ENCODE measurements around the gene CSRP2.

The CSRP2 gene

DNA sequence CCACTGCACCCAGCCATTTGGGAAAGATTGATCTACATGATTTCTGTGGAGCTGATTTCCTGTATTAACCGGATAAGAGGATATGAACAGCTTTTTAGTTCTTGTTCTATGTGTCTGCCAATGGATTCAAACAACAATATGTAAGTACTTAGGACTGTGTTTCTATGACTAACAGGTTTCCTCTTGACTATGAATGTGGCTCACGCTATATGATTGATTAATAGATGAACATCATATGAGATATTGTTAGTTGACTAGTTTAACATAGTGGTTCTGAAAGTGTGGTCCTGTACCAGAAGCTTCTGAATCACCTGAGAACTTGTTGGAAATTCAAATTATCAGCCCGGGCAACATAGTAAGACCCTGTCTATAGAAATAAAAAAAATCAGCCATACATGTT lies 12.8 kb upstream of the CSRP2 start:
- DNase-seq: no peak
- Histone ChIP-seq H3K36me3 (no peaks in the 10 kb centered on the region), H3K27ac (no peak overlapping the region), H3K9me3 (peaks cover 0 to 5% (median 0%) of the 10 kb centered on the region in 3 donors), H3K4me3 (no peak overlapping the region), H3K4me1 (no peaks in the 10 kb centered on the region), H3K27me3 (no peaks in the 10 kb centered on the region)
- TF ChIP-seq, protein P1, sequence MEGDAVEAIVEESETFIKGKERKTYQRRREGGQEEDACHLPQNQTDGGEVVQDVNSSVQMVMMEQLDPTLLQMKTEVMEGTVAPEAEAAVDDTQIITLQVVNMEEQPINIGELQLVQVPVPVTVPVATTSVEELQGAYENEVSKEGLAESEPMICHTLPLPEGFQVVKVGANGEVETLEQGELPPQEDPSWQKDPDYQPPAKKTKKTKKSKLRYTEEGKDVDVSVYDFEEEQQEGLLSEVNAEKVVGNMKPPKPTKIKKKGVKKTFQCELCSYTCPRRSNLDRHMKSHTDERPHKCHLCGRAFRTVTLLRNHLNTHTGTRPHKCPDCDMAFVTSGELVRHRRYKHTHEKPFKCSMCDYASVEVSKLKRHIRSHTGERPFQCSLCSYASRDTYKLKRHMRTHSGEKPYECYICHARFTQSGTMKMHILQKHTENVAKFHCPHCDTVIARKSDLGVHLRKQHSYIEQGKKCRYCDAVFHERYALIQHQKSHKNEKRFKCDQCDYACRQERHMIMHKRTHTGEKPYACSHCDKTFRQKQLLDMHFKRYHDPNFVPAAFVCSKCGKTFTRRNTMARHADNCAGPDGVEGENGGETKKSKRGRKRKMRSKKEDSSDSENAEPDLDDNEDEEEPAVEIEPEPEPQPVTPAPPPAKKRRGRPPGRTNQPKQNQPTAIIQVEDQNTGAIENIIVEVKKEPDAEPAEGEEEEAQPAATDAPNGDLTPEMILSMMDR (IDR thresholded peaks at IDR 0.05): no peak
- intact Hi-C loops (cut with DNase I; ENCODE audit: low total_unique reads): no loop called here

DNA sequence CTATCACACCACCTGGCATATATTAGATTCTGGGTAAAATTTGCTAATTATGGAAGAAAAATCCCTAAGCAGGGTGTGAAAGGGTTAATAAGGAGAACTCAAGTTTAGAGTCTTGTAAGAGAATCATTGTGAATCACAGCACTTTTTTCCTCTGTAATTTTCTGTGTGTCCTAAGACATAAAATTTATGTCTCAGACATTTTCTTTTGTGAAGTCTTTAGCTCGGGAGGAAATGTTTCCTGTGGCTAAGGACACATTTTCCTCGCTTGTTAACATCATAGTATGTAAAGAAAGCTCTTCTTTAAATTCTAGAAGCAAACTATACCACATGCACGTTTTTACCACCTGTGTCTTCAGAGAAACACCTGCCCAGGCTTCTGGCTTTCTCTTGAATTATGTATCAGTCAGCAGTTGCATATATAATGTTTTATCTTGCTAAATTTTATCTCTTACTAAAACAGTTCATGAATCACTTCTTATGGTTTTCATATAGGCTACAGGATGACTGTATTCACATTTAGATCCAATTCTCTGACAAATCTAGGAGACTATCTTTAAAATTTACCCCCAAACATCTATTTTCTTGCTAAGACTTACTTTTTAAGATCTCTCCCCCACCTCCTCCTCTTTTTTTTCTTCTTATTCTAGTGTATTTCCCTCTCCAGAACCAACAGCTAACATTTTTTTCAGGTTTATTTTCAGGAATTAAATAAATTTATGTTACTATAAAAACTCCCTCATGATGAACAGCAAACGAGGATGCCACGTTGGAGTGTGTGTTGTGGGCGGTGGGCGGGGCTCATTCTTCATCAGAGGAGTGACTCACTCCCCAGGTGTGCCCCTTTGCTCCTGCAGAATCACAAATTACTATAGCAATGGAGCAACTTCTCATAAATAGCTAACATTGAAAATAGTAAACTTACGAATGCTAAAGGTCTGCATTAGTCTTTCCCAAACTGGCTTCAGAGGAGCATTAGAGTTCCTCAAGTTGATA lies 11.6 kb upstream of the CSRP2 start:
- TF ChIP-seq, protein P1 (IDR thresholded peaks at IDR 0.05): no peak
- H3K9me3 ChIP-seq: peaks cover 0 to 5% (median 0%) of the 10 kb centered on the region in 3 donors
- H3K4me1 ChIP-seq: no peaks in the 10 kb centered on the region
- H3K36me3 ChIP-seq: no peaks in the 10 kb centered on the region
- no peaks in the 10 kb centered on the region for H3K27me3 ChIP-seq
- no peak overlapping the region for H3K4me3 ChIP-seq
- no peak for DNase-seq
- intact Hi-C loops (cut with DNase I; ENCODE audit: low total_unique reads): no loop called here
- H3K27ac ChIP-seq: no peak overlapping the region

DNA sequence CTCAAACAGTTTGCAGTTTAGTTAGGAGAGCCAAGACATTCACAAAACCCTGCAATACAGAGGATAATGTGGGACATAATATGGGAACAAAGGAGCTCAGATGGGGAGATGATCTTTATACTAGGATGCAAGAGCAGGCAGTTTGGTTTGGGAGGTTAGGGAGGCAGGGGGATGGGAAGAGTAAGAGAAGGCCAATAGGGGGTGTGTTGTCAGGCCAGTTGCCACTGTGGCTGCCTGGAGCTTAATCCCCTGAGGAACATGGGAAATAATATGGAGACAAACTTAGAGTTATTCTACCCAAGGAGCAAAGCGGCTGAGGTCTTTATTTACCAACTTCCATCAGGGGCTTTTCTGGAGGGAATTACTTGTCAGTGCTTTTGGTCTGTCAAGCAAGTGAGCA lies 10.0 kb upstream of the CSRP2 start:
- Histone ChIP-seq H3K4me1 (no peaks in the 10 kb centered on the region), H3K27ac (no peak overlapping the region), H3K36me3 (no peaks in the 10 kb centered on the region), H3K4me3 (no peak overlapping the region), H3K9me3 (peaks cover 0 to 4% (median 0%) of the 10 kb centered on the region in 3 donors), H3K27me3 (no peaks in the 10 kb centered on the region)
- intact Hi-C loops (cut with DNase I; ENCODE audit: low total_unique reads): no loop called here
- TF ChIP-seq, protein P1 (IDR thresholded peaks at IDR 0.05): no peak
- DNase-seq: no peak

DNA sequence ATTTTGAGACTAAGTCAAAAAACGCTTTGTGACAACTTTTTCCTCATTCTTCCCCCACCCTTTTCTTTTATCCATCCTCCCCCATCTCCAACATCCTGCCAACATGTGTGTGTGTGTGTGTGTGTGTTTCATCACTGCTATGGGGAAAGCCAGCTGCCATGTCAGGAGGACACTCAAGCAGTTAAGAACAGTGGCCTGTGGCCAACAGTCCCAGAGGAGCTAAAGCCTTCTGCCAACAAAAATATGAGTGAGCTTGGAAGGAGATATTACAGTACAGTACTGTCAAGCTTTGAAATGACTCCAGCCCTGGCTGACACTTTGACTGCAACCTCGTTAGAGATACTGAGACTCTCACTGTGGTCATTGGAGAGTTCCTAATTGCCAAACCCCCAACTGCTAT lies 5.0 kb upstream of the CSRP2 start:
- no peaks in the 10 kb centered on the region for H3K27me3 ChIP-seq
- no peaks in the 10 kb centered on the region for H3K36me3 ChIP-seq
- TF ChIP-seq, protein P1 (IDR thresholded peaks at IDR 0.05): no peak
- no peak overlapping the region for H3K27ac ChIP-seq
- H3K9me3 ChIP-seq: peaks cover 0 to 5% (median 0%) of the 10 kb centered on the region in 3 donors
- no peak overlapping the region for H3K4me3 ChIP-seq
- intact Hi-C loops (cut with DNase I; ENCODE audit: low total_unique reads): no loop called here
- no peak for DNase-seq
- H3K4me1 ChIP-seq: peaks cover 0 to 21% (median 11%) of the 10 kb centered on the region in 4 donors

DNA sequence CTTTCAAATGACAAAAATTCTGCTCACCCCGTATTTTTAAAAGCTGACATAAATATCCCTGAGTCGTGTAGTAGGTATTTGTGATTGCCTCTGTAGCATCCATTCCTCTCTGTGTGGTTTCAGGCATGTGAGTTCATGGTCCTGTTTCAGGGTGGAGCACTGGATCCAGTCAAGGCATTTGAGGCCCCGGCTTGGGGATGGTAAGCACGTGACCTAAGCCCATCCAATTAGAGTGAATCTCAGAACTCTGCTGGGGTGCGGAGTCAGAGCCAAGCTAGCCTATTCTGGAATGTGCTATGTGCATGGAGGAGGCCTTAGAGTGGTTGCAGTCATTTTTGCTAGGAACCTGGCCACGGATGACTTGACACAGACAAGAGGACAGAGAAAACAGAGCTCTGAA lies 4.3 kb upstream of the CSRP2 start:
- H3K27ac ChIP-seq: no peak overlapping the region
- intact Hi-C loops (cut with DNase I; ENCODE audit: low total_unique reads): no loop called here
- H3K9me3 ChIP-seq: peaks cover 0 to 5% (median 0%) of the 10 kb centered on the region in 3 donors
- H3K4me3 ChIP-seq: no peak overlapping the region
- peaks cover 0 to 21% (median 11%) of the 10 kb centered on the region in 4 donors for H3K4me1 ChIP-seq
- H3K36me3 ChIP-seq: no peaks in the 10 kb centered on the region
- no peak for DNase-seq
- H3K27me3 ChIP-seq: no peaks in the 10 kb centered on the region
- TF ChIP-seq, protein P1 (IDR thresholded peaks at IDR 0.05): no peak
